Tibial nerve (tissue), 4 donors: ENCODE results near the gene KAZN.

Source experiments
- EP300 ChIP-seq, 2 donors: sonication (generic); formaldehyde crosslinking; IDR thresholded peaks; one replicate each; pipeline ENCODE4 v1.6.1; 2017; ENCODE audit warnings: antibody characterized with exemption in 2 of 2, mild to moderate bottlenecking in 1 of 2
- TF ChIP-seq, protein P1 (sequence below), 5 experiments: fragments of 200-600 bp in 3 of 5; fragments of 450-650 bp in 2 of 5; sonication (generic) in 3 of 5; IDR thresholded peaks; one replicate each; pipeline ENCODE4 v1.5.1; 2016 to 2019; ENCODE audit warnings: antibody characterized with exemption in 5 of 5, mild to moderate bottlenecking in 3 of 5, moderate library complexity in 2 of 5

DNA sequence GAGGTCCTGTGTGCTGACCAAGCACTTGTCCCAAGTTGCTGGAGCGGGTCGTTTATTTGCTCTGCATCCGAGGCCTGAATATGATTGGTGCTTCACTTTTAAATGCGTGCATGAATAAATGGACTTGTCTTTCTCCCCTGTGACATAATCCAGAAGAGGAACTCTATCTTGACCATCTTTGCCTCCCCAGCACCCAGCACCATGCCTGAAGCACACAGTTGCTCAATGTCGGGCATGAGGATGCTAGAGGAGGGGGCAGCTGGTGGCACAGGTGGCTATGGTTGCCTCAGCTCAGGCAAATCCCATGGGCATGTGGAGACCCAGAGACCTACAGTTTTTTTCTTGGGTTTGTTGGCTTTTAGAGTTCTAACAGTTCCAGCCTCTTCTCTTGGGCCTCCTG lies 142.6 kb downstream of the KAZN start:
- TF ChIP-seq EP300 (IDR thresholded peaks at IDR 0.05) = no peak
- TF ChIP-seq, protein P1, sequence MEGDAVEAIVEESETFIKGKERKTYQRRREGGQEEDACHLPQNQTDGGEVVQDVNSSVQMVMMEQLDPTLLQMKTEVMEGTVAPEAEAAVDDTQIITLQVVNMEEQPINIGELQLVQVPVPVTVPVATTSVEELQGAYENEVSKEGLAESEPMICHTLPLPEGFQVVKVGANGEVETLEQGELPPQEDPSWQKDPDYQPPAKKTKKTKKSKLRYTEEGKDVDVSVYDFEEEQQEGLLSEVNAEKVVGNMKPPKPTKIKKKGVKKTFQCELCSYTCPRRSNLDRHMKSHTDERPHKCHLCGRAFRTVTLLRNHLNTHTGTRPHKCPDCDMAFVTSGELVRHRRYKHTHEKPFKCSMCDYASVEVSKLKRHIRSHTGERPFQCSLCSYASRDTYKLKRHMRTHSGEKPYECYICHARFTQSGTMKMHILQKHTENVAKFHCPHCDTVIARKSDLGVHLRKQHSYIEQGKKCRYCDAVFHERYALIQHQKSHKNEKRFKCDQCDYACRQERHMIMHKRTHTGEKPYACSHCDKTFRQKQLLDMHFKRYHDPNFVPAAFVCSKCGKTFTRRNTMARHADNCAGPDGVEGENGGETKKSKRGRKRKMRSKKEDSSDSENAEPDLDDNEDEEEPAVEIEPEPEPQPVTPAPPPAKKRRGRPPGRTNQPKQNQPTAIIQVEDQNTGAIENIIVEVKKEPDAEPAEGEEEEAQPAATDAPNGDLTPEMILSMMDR (IDR thresholded peaks at IDR 0.05) = no peak
